Panc1 (cell line): ENCODE results near the gene PIGK. TPM values are rescaled to one million over a fixed set of nuclear protein-coding genes. Genes with fewer than 3 reads are reported as not detected.

Experiments
- ATAC-seq: fragments of 200-7000 bp; cut with Tn5 transposase; 2 replicates; pipeline ENCODE4 v1.9.1; 2020; ENCODE audit warnings: mild to moderate bottlenecking, moderate library complexity
- BruUV-seq: library from RNA; stranded (reverse); fragments of 400-500 nt; replicated peaks from 2 replicates; lab custom pipeline; 2021; lab: Mats Ljungman, UMichigan
- CTCF ChIA-PET: fragments of 300-600 bp; sonication (Branson Sonifier 250); formaldehyde crosslinking; loops from one replicate; lab custom pipeline; 2022; ENCODE audit warnings: antibody characterized with exemption; lab: Charles Lee
- POLR2A ChIA-PET: fragments of 300-600 bp; sonication (Branson Sonifier 250); formaldehyde crosslinking; loops from one replicate; lab custom pipeline; 2022; ENCODE audit warnings: antibody characterized with exemption; lab: Charles Lee
- DNase-seq: peaks from one replicate; pipeline ENCODE4 v3.0.0-alpha.2; 2010; ENCODE audit warnings: low read depth, low spot score
- H3K27ac ChIP-seq: 2 replicates; pipeline ENCODE4 v1.5.1; 2011; ENCODE audit warnings: mild to moderate bottlenecking, low read length, inconsistent platforms
- H3K27me3 ChIP-seq: fragments of 200-500 bp; sonication (Bioruptor generic); 2 replicates; pipeline ENCODE4 v1.6.0; 2014; ENCODE audit warnings: low read length, inconsistent platforms; ENCODE audit not compliant: control insufficient read depth, insufficient read depth
- H3K36me3 ChIP-seq: fragments of 200-500 bp; sonication (Bioruptor generic); 2 replicates; pipeline ENCODE4 v1.5.1; 2014; ENCODE audit warnings: inconsistent platforms, mild to moderate bottlenecking, low read length, moderate library complexity; ENCODE audit not compliant: control insufficient read depth, insufficient read depth
- H3K4me1 ChIP-seq: 2 replicates; pipeline ENCODE4 v1.5.1; 2011; ENCODE audit warnings: inconsistent platforms, mild to moderate bottlenecking, low read length, moderate library complexity; ENCODE audit not compliant: control insufficient read depth, insufficient read depth
- H3K4me3 ChIP-seq, 2 experiments: 2 replicates each; pipeline ENCODE4 v1.5.1; 2011 to 2012; ENCODE audit warnings: low read depth in 2 of 2, low read length in 2 of 2, mild to moderate bottlenecking in 2 of 2, inconsistent platforms in 1 of 2, moderate library complexity in 1 of 2
- H3K9me3 ChIP-seq: fragments of 200-500 bp; sonication (Bioruptor generic); 2 replicates; pipeline ENCODE4 v1.5.1; 2014; ENCODE audit warnings: low read depth, mild to moderate bottlenecking, inconsistent platforms, low read length, moderate library complexity; ENCODE audit not compliant: control insufficient read depth, insufficient read depth
- CTCF ChIP-seq: fragments of 450-650 bp; IDR thresholded peaks from 2 replicates; pipeline ENCODE4 v1.5.1; 2017; ENCODE audit warnings: mild to moderate bottlenecking
- POLR2AphosphoS5 ChIP-seq: IDR thresholded peaks from 2 replicates; pipeline ENCODE4 v1.6.1; 2012; ENCODE audit warnings: mild to moderate bottlenecking, low read depth, low read length, moderate library complexity
- SIN3A ChIP-seq: IDR thresholded peaks from 2 replicates; pipeline ENCODE4 v1.6.1; 2012; ENCODE audit warnings: low read depth, mild to moderate bottlenecking, low read length, moderate library complexity, borderline replicate concordance; ENCODE audit not compliant: insufficient read depth
- TCF7L2 ChIP-seq: IDR thresholded peaks from 2 replicates; pipeline ENCODE4 v1.6.1; 2011; ENCODE audit warnings: mild to moderate bottlenecking, low read depth, low read length, inconsistent platforms
- in situ Hi-C: cut with HindIII; loops from 2 replicates; pipeline ENCODE4 v1.10.0; 2016; ENCODE audit warnings: low sequenced_read_pairs, low pct_unique_long_range_greater_than_20kb
- intact Hi-C: fragments of 100-400 bp; cut with micrococcal nuclease; formaldehyde crosslinking; loops from one replicate; pipeline ENCODE4 v1.10.0; 2022; ENCODE audit not compliant: unreplicated experiment
- total RNA-seq: library from RNA; stranded (reverse); gene quantifications from one replicate; pipeline ENCODE4 v1.2.1, GENCODE V29; 2021; ENCODE audit not compliant: unreplicated experiment
- TF ChIP-seq, protein P1 (sequence below), 2 experiments: IDR thresholded peaks; 2 replicates each; pipeline ENCODE4 v1.6.1; 2011 to 2012; ENCODE audit warnings: low read depth in 2 of 2, control low read depth in 1 of 2, low read length in 1 of 2, mild to moderate bottlenecking in 1 of 2, moderate library complexity in 1 of 2; ENCODE audit not compliant: insufficient read depth in 1 of 2

PIGK gene
- total RNA-seq, 1 experiment from 2014 or later, result 26.8 TPM

DNA sequence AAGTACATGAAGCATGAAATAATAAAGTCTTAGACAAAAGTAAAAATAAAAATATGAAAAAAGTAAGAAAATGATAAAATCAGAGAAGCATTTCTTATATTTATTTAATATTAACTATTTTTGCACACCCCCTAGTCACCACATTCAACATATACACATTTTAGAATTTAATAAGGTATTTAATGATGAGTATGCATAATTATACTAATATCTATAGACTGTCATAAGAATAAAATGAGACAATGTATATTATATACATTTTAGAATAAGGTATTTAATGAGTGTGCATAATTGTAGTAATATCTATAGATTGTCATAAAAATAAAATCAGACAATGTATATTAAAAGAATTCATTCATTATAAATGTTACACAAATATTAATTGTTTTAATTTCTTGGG, 18.9 kb downstream of the PIGK start:
- intact Hi-C loops (no loop called here), in situ Hi-C loops (no loop called here)
- Histone ChIP-seq H3K4me1 (no peaks in the 10 kb centered on the region), H3K27ac (no peak overlapping the region), H3K27me3 (no peaks in the 10 kb centered on the region), H3K36me3 (no peaks in the 10 kb centered on the region), H3K4me3 (no peak overlapping the region), H3K9me3 (no peaks in the 10 kb centered on the region)
- POLR2A ChIA-PET, result no interaction called here
- TF ChIP-seq, protein P1, sequence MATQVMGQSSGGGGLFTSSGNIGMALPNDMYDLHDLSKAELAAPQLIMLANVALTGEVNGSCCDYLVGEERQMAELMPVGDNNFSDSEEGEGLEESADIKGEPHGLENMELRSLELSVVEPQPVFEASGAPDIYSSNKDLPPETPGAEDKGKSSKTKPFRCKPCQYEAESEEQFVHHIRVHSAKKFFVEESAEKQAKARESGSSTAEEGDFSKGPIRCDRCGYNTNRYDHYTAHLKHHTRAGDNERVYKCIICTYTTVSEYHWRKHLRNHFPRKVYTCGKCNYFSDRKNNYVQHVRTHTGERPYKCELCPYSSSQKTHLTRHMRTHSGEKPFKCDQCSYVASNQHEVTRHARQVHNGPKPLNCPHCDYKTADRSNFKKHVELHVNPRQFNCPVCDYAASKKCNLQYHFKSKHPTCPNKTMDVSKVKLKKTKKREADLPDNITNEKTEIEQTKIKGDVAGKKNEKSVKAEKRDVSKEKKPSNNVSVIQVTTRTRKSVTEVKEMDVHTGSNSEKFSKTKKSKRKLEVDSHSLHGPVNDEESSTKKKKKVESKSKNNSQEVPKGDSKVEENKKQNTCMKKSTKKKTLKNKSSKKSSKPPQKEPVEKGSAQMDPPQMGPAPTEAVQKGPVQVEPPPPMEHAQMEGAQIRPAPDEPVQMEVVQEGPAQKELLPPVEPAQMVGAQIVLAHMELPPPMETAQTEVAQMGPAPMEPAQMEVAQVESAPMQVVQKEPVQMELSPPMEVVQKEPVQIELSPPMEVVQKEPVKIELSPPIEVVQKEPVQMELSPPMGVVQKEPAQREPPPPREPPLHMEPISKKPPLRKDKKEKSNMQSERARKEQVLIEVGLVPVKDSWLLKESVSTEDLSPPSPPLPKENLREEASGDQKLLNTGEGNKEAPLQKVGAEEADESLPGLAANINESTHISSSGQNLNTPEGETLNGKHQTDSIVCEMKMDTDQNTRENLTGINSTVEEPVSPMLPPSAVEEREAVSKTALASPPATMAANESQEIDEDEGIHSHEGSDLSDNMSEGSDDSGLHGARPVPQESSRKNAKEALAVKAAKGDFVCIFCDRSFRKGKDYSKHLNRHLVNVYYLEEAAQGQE (IDR thresholded peaks at IDR 0.05; ENCODE audit: insufficient read depth in 1 of 2, low read depth in 2 of 2, low read length in 1 of 2), result no peak
- TF ChIP-seq POLR2AphosphoS5 (no peak), SIN3A (no peak), CTCF (no peak), TCF7L2 (no peak)
- no peak for ATAC-seq
- CTCF ChIA-PET, result no interaction called here
- no peak for DNase-seq
- no TSS peak for BruUV-seq

- Histone ChIP-seq H3K27ac (no peak overlapping the region), H3K4me3 (no peak overlapping the region), H3K4me1 (no peaks in the 10 kb centered on the region), H3K36me3 (no peaks in the 10 kb centered on the region), H3K27me3 (no peaks in the 10 kb centered on the region), H3K9me3 (no peaks in the 10 kb centered on the region)
- BruUV-seq, result no TSS peak
- CTCF ChIA-PET, result no interaction called here
- POLR2A ChIA-PET, result no interaction called here
- DNase-seq, result no peak
- in situ Hi-C loops (no loop called here), intact Hi-C loops (no loop called here)
- TF ChIP-seq POLR2AphosphoS5 (no peak), SIN3A (no peak), TCF7L2 (no peak), CTCF (no peak)
- TF ChIP-seq, protein P1 (IDR thresholded peaks at IDR 0.05; ENCODE audit: insufficient read depth in 1 of 2, low read depth in 2 of 2, low read length in 1 of 2), result no peak
- ATAC-seq, result no peak
Observed at GRCh38 chr1:77197351-77197750, 21.9 kb downstream of the PIGK start.
